ENCODE measurements around the gene RASIP1.

GRCh38 chr19:48696353-48697010 lies 43.9 kb downstream of the RASIP1 start:
- TF ChIP-seq ZNF274 (IDR thresholded peaks at IDR 0.05; ENCODE audit: low read depth, low read length) (no peak), SUZ12 (IDR thresholded peaks at IDR 0.05; ENCODE audit: extremely low read depth, insufficient read depth, insufficient read length) (no peak), YY1 (IDR thresholded peaks at IDR 0.05; ENCODE audit: insufficient read depth, insufficient read length) (no peak)

Measured in NT2/D1 (cell line).